Tongue (tissue), 2 donors: Measurements from ENCODE around the gene INO80E. TPM values are rescaled to one million over a fixed set of nuclear protein-coding genes. Genes with fewer than 3 reads are reported as not detected.

ENCODE experiments used
- DNase-seq: peaks from one replicate; pipeline ENCODE4 v3.0.0-alpha.2; 2015
- total RNA-seq: library from RNA; depleted of rRNA; stranded (reverse); fragments of >200 nt; gene quantifications from one replicate; pipeline ENCODE4 v1.2.3, GENCODE V29; 2014

INO80E gene
- total RNA-seq, 1 donor from 2014 or later, result 38.1 TPM

GRCh38 chr16:29975811-29976511, 20.1 kb upstream of the INO80E start:
- no peak for DNase-seq

- no peak for DNase-seq
Observed at GRCh38 chr16:29977063-29977825, 18.8 kb upstream of the INO80E start.

GRCh38 chr16:29978081-29978480, 18.0 kb upstream of the INO80E start:
- DNase-seq, result no peak

GRCh38 chr16:29978564-29979270, 17.3 kb upstream of the INO80E start:
- no peak for DNase-seq

GRCh38 chr16:29982560-29983419, 13.3 kb upstream of the INO80E start:
- no peak for DNase-seq

GRCh38 chr16:29983420-29984136, 12.5 kb upstream of the INO80E start:
- DNase-seq, result no peak

- no peak for DNase-seq
Observed at GRCh38 chr16:29984137-29984763, 11.8 kb upstream of the INO80E start.

- DNase-seq, result no peak
Observed at GRCh38 chr16:29984764-29985147, 11.3 kb upstream of the INO80E start.

GRCh38 chr16:29985271-29985811, 10.7 kb upstream of the INO80E start:
- DNase-seq, result no peak

- no peak for DNase-seq
Observed at GRCh38 chr16:29986231-29986630, 9.8 kb upstream of the INO80E start.

- DNase-seq, result no peak
Observed at GRCh38 chr16:29986931-29987330, 9.1 kb upstream of the INO80E start.

- DNase-seq, result no peak
Observed at GRCh38 chr16:29987371-29988085, 8.5 kb upstream of the INO80E start.

GRCh38 chr16:29988346-29989075, 7.5 kb upstream of the INO80E start:
- DNase-seq, result no peak

- no peak for DNase-seq
Observed at GRCh38 chr16:29989111-29989858, 6.8 kb upstream of the INO80E start.

- DNase-seq, result no peak
Observed at GRCh38 chr16:29990034-29990433, 6.0 kb upstream of the INO80E start.

GRCh38 chr16:29990883-29991570, 5.0 kb upstream of the INO80E start:
- no peak for DNase-seq

- DNase-seq, result no peak
Observed at GRCh38 chr16:29991571-29991904, 4.5 kb upstream of the INO80E start.

GRCh38 chr16:29992344-29992967, 3.6 kb upstream of the INO80E start:
- no peak for DNase-seq
